Retinal pigment epithelial cell (primary cell): ENCODE measurements around the gene VPS13D.
"Not testable (repeated sequence)": the region's sequence is repeated elsewhere in the genome, so short reads cannot be mapped to it uniquely, and the experiment has no call there.

Experiments
- DNase-seq: peaks from one replicate; pipeline ENCODE4 v3.0.0-alpha.2; 2010; ENCODE audit warnings: low read depth
- H3K4me3 ChIP-seq: 2 replicates; pipeline ENCODE4 v1.5.1; 2011; ENCODE audit warnings: mild to moderate bottlenecking, low read length, control low read depth, moderate library complexity
- TF ChIP-seq, protein P1 (sequence below): conservative IDR thresholded peaks from 2 replicates; pipeline ENCODE4 v1.5.1; 2011; ENCODE audit warnings: low read depth, low read length, control low read depth, inconsistent platforms

The VPS13D gene

GRCh38 chr1:12467570-12468286, 237.9 kb downstream of the VPS13D start:
- no peak for DNase-seq
- H3K4me3 ChIP-seq, result no peak overlapping the region
- TF ChIP-seq, protein P1, sequence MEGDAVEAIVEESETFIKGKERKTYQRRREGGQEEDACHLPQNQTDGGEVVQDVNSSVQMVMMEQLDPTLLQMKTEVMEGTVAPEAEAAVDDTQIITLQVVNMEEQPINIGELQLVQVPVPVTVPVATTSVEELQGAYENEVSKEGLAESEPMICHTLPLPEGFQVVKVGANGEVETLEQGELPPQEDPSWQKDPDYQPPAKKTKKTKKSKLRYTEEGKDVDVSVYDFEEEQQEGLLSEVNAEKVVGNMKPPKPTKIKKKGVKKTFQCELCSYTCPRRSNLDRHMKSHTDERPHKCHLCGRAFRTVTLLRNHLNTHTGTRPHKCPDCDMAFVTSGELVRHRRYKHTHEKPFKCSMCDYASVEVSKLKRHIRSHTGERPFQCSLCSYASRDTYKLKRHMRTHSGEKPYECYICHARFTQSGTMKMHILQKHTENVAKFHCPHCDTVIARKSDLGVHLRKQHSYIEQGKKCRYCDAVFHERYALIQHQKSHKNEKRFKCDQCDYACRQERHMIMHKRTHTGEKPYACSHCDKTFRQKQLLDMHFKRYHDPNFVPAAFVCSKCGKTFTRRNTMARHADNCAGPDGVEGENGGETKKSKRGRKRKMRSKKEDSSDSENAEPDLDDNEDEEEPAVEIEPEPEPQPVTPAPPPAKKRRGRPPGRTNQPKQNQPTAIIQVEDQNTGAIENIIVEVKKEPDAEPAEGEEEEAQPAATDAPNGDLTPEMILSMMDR, result no peak

DNA sequence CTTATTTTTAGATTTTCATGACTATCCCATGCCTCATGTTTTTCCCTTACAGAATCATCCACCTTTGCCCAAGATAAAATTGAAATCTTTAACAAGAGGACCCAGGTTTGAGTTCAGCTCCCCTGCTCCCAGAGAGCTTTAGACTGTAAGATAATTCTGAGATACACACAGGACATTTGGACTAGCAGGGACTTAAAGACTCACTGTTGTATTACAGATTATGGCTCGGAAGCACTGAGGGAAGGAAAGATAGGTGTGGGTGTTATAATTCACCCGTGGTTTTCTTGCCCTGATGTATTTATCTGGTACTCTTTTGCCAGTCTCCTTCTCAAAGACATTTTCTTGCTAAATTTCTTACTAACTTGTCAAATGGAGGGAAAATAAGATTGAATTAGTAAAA, 238.5 kb downstream of the VPS13D start:
- DNase-seq, result no peak
- H3K4me3 ChIP-seq, result no peak overlapping the region
- TF ChIP-seq, protein P1, result no peak

- H3K4me3 ChIP-seq, result no peak overlapping the region
- DNase-seq, result no peak
- TF ChIP-seq, protein P1, result no peak
Measured at GRCh38 chr1:12469493-12469892, 239.7 kb downstream of the VPS13D start.

DNA sequence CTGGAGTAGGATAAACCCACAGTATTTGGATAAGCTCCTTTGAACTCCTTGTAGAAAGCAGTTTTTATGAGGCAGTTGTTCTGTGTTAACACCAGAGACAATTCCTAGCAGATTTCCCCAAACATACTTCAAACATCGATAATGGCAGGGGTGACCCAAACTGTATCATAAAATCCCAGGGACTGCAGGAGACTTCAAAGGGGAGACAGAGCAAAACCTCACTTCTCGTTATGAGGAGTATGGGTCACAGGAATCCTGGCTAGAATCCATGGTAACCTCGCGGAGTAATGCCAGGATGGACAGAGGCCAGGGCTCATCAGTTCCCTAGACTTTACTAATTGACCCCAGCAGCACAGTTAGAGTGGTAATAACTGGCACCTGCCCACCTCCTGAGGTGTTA, 240.2 kb downstream of the VPS13D start:
- no peak for DNase-seq
- TF ChIP-seq, protein P1, result no peak
- no peak overlapping the region for H3K4me3 ChIP-seq

- not testable (repeated sequence) for H3K4me3 ChIP-seq, DNase-seq
Measured at GRCh38 chr1:12470916-12471315, 241.1 kb downstream of the VPS13D start.

DNA sequence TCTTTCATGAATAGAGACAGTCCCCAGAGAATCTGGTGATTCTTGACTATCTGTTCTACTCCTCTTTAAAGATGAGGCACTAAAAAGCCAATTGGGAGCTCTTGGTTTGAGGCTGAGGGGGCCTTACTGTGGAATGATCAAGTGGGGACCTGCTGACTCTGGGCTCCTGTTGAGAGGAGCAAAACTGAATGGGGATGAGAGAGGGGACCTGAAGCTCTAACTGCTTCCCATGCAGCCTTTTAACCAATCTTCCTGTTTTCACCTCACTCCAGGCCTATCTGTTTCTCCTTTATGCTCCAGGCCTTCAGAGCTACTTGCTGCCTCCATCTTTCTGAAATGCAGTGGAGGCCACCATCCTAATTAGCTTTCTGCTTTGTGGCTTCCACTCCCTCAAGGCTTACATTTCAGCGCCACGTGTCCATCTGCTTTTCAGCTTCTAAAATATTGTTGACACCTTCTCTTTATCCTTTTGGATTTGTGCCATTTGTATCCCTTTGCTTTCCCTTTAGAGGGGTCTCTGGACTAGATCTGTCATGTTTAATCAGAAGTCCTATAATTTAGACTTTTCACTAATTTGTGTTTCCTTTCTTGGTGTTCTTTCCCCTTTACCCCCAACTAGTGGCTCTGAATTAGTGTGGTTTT, 242.4 kb downstream of the VPS13D start:
- no peak for DNase-seq
- H3K4me3 ChIP-seq, result no peak overlapping the region
- TF ChIP-seq, protein P1, result no peak

DNA sequence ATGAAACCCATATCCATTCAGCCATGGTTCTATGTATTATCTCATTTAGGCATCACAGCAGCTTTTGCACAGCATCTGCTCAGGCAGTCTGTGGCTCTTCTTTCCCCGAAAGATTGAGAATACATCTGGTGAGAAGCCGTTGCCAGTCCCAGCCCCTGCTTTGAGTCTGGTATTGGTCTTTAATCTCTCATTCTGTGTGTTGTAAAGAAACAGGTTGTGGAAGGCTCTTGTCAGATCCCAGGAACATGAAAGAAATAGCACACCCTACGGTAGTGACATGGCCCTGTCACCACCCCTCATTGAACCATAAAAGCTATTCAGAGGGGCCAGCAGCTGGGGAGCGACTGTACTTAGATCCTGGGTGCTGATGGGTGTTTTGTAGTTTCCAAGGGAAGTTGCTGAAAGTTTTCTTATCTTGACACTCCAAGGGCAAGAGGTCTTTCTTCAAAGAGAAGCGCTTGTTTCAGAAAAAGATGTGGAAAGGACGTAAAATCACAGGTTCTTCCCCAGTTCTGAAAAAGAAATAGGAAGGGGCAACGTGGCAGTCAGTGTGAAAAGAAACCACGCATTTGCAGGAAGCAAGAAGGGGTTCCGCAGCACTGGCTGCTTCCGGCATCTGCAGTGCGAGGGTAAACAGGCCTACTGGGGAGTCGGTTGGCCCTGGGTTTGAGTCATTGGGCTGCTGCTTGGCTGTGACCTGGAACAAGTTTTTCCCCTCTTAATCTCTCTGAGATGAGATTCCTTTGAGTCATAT, 243.1 kb downstream of the VPS13D start:
- TF ChIP-seq, protein P1, result no peak

More for the DNA sequence above, 243.1 kb downstream of the VPS13D start:
- DNase-seq, result no peak
- no peak overlapping the region for H3K4me3 ChIP-seq
